HEK293 (cell line): ENCODE measurements around the gene PSMB11.

Source experiments
- GLI4 ChIP-seq: fragments of 450-650 bp; formaldehyde crosslinking; IDR thresholded peaks from 2 replicates; pipeline ENCODE4 v1.5.1; 2016; ENCODE audit warnings: missing biosample characterization, missing genetic modification characterization
- OSR2 ChIP-seq: fragments of 450-650 bp; formaldehyde crosslinking; IDR thresholded peaks from 2 replicates; pipeline ENCODE4 v1.5.1; 2016; ENCODE audit warnings: missing biosample characterization, missing genetic modification characterization
- OVOL3 ChIP-seq: fragments of 450-650 bp; formaldehyde crosslinking; IDR thresholded peaks from 2 replicates; pipeline ENCODE4 v1.5.1; 2016; ENCODE audit warnings: missing biosample characterization, missing genetic modification characterization
- RBAK ChIP-seq: fragments of 450-650 bp; formaldehyde crosslinking; IDR thresholded peaks from 2 replicates; pipeline ENCODE4 v1.5.1; 2016; ENCODE audit warnings: missing biosample characterization, missing genetic modification characterization
- SCRT2 ChIP-seq: fragments of 450-650 bp; formaldehyde crosslinking; IDR thresholded peaks from 2 replicates; pipeline ENCODE4 v1.5.1; 2016; ENCODE audit warnings: missing biosample characterization, missing genetic modification characterization
- TCF7L2 ChIP-seq: IDR thresholded peaks from 2 replicates; pipeline ENCODE4 v1.6.1; 2011; ENCODE audit warnings: low read depth, mild to moderate bottlenecking, inconsistent platforms, low read length, moderate library complexity, borderline replicate concordance
- YY2 ChIP-seq: fragments of 450-650 bp; formaldehyde crosslinking; IDR thresholded peaks from 2 replicates; pipeline ENCODE4 v1.5.1; 2016; ENCODE audit warnings: missing biosample characterization, missing genetic modification characterization
- ZBTB1 ChIP-seq: fragments of 450-650 bp; formaldehyde crosslinking; IDR thresholded peaks from 2 replicates; pipeline ENCODE4 v1.5.1; 2016; ENCODE audit warnings: missing biosample characterization, missing genetic modification characterization
- ZBTB21 ChIP-seq: fragments of 450-650 bp; formaldehyde crosslinking; IDR thresholded peaks from 2 replicates; pipeline ENCODE4 v1.5.1; 2017; ENCODE audit warnings: missing biosample characterization, missing genetic modification characterization
- ZBTB8A ChIP-seq: fragments of 450-650 bp; formaldehyde crosslinking; IDR thresholded peaks from 2 replicates; pipeline ENCODE4 v1.5.1; 2016; ENCODE audit warnings: missing biosample characterization, missing genetic modification characterization
- ZNF140 ChIP-seq: fragments of 450-650 bp; formaldehyde crosslinking; IDR thresholded peaks from 2 replicates; pipeline ENCODE4 v1.5.1; 2016; ENCODE audit warnings: missing biosample characterization, missing genetic modification characterization
- ZNF16 ChIP-seq: fragments of 450-650 bp; formaldehyde crosslinking; IDR thresholded peaks from 2 replicates; pipeline ENCODE4 v1.5.1; 2016; ENCODE audit warnings: low read depth, missing biosample characterization, missing genetic modification characterization
- ZNF169 ChIP-seq: fragments of 450-650 bp; formaldehyde crosslinking; IDR thresholded peaks from 2 replicates; pipeline ENCODE4 v1.5.1; 2016; ENCODE audit warnings: missing biosample characterization, missing genetic modification characterization
- ZNF211 ChIP-seq: fragments of 450-650 bp; formaldehyde crosslinking; IDR thresholded peaks from 2 replicates; pipeline ENCODE4 v1.5.1; 2016; ENCODE audit warnings: low read depth, missing biosample characterization, missing genetic modification characterization
- ZNF24 ChIP-seq: fragments of 450-650 bp; formaldehyde crosslinking; IDR thresholded peaks from 2 replicates; pipeline ENCODE4 v1.5.1; 2016; ENCODE audit warnings: missing biosample characterization, missing genetic modification characterization
- ZNF266 ChIP-seq: fragments of 450-650 bp; formaldehyde crosslinking; IDR thresholded peaks from 2 replicates; pipeline ENCODE4 v1.5.1; 2016; ENCODE audit warnings: missing biosample characterization, missing genetic modification characterization, low read depth
- ZNF404 ChIP-seq: fragments of 450-650 bp; formaldehyde crosslinking; IDR thresholded peaks from 2 replicates; pipeline ENCODE4 v1.5.1; 2017; ENCODE audit warnings: missing biosample characterization, missing genetic modification characterization
- ZNF433 ChIP-seq: fragments of 450-650 bp; formaldehyde crosslinking; IDR thresholded peaks from 2 replicates; pipeline ENCODE4 v1.5.1; 2016; ENCODE audit warnings: missing biosample characterization, missing genetic modification characterization, low read depth
- ZNF48 ChIP-seq: fragments of 450-650 bp; formaldehyde crosslinking; IDR thresholded peaks from 2 replicates; pipeline ENCODE4 v1.5.1; 2016; ENCODE audit warnings: missing biosample characterization, missing genetic modification characterization
- ZNF521 ChIP-seq: fragments of 450-650 bp; formaldehyde crosslinking; IDR thresholded peaks from 2 replicates; pipeline ENCODE4 v1.5.1; 2017; ENCODE audit warnings: missing biosample characterization, mild to moderate bottlenecking, missing genetic modification characterization
- ZNF530 ChIP-seq: fragments of 450-650 bp; formaldehyde crosslinking; IDR thresholded peaks from 2 replicates; pipeline ENCODE4 v1.5.1; 2016; ENCODE audit warnings: low read depth, missing biosample characterization, missing genetic modification characterization
- ZNF585B ChIP-seq: fragments of 450-650 bp; formaldehyde crosslinking; IDR thresholded peaks from 2 replicates; pipeline ENCODE4 v1.5.1; 2016; ENCODE audit warnings: missing biosample characterization, missing genetic modification characterization
- ZNF629 ChIP-seq: fragments of 450-650 bp; formaldehyde crosslinking; IDR thresholded peaks from 2 replicates; pipeline ENCODE4 v1.5.1; 2017; ENCODE audit warnings: missing biosample characterization, missing genetic modification characterization
- ZNF707 ChIP-seq: fragments of 450-650 bp; formaldehyde crosslinking; IDR thresholded peaks from 2 replicates; pipeline ENCODE4 v1.5.1; 2016; ENCODE audit warnings: missing biosample characterization, missing genetic modification characterization
- ZNF792 ChIP-seq: fragments of 450-650 bp; formaldehyde crosslinking; IDR thresholded peaks from 2 replicates; pipeline ENCODE4 v1.5.1; 2016; ENCODE audit warnings: missing biosample characterization, missing genetic modification characterization
- TF ChIP-seq, protein P1 (sequence below): fragments of 450-650 bp; formaldehyde crosslinking; IDR thresholded peaks from 2 replicates; pipeline ENCODE4 v1.5.1; 2017; ENCODE audit warnings: missing biosample characterization, missing genetic modification characterization
- TF ChIP-seq, protein P2 (sequence below): IDR thresholded peaks from 2 replicates; pipeline ENCODE4 v1.6.1; 2011; ENCODE audit warnings: mild to moderate bottlenecking, low read depth, low read length, borderline replicate concordance
- TF ChIP-seq, protein P3 (sequence below): fragments of 450-650 bp; formaldehyde crosslinking; IDR thresholded peaks from 2 replicates; pipeline ENCODE4 v1.5.0; 2017; ENCODE audit warnings: missing biosample characterization, missing genetic modification characterization, borderline replicate concordance
- TF ChIP-seq, protein P4 (sequence below): fragments of 450-650 bp; formaldehyde crosslinking; IDR thresholded peaks from 2 replicates; pipeline ENCODE4 v1.5.1; 2016; ENCODE audit warnings: missing biosample characterization, missing genetic modification characterization
- TF ChIP-seq, protein P5 (sequence below): fragments of 450-650 bp; formaldehyde crosslinking; IDR thresholded peaks from 2 replicates; pipeline ENCODE4 v1.5.1; 2016; ENCODE audit warnings: missing biosample characterization, missing genetic modification characterization

The PSMB11 gene

DNA sequence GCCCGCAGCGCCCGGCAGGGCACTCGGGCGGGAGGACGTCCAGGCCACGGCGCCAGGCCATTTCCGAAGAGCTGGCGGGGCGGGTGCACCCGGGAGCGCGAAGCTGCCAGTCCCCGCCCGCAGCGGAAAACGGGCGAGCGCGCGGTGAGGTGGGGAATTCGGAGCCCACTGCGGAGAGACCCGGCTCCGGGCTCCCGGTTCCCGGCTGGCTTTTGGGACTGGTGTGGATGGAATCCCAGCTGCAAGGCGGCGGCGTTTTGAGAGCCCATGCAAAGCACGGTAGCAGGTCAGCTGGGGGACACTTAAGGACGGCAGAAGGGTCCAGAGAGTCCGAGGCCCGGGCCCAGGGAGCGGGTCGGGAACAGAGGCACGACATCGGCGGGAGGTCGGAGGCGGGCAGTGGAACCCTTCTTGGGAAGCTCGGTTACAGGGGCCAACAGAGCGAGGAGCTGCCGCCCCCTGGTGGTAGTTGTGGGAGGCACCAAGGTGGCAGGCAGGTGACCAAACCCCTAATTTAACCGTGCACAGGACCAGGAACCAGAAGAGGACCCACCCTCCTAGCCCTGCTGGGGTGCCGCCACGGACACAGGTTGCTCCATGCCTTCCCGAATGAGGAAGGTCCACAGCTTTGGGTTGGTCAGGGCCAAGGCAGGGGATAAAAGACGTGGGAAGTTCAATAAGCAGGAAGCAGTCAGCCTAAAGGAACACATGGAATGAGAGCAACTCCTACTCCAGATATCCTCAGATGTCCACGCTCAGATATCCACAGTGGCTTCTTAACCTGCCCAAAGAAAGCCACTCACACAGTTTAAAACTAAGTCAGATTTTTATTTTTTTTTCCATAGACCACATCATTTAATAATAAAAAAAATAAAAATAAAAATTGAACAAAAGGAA, 16.0 kb downstream of the PSMB11 start (continued):
- TF ChIP-seq, protein P1, sequence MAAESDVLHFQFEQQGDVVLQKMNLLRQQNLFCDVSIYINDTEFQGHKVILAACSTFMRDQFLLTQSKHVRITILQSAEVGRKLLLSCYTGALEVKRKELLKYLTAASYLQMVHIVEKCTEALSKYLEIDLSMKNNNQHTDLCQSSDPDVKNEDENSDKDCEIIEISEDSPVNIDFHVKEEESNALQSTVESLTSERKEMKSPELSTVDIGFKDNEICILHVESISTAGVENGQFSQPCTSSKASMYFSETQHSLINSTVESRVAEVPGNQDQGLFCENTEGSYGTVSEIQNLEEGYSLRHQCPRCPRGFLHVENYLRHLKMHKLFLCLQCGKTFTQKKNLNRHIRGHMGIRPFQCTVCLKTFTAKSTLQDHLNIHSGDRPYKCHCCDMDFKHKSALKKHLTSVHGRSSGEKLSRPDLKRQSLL = no peak
- TF ChIP-seq YY2 (tag by site-specific recombination) (no peak), ZNF24 (tag by site-specific recombination) (peak; percentile 71; the same call in 1 of the 2 replicates), ZNF521 (tag by site-specific recombination) (no peak), ZNF404 (tag by site-specific recombination) (no peak), ZNF585B (no peak), ZBTB21 (tag by site-specific recombination) (no peak), ZNF140 (no peak), RBAK (tag by site-specific recombination) (no peak), OVOL3 (tag by site-specific recombination) (no peak), ZNF266 (no peak), ZNF16 (tag by site-specific recombination) (no peak), ZNF211 (tag by site-specific recombination) (no peak), ZNF433 (tag by site-specific recombination) (no peak), ZNF530 (no peak), ZNF629 (tag by site-specific recombination) (peak; percentile 78), OSR2 (peak; percentile 70), ZNF48 (tag by site-specific recombination) (no peak), ZNF169 (tag by site-specific recombination) (no peak), ZBTB8A (tag by site-specific recombination) (peak; percentile 96), ZNF792 (tag by site-specific recombination) (no peak), ZBTB1 (tag by site-specific recombination) (no peak), TCF7L2 (no peak), SCRT2 (tag by site-specific recombination) (no peak), ZNF707 (tag by site-specific recombination) (no peak; the same call in 1 of the 2 replicates), GLI4 (tag by site-specific recombination) (no peak)
- TF ChIP-seq, protein P2, sequence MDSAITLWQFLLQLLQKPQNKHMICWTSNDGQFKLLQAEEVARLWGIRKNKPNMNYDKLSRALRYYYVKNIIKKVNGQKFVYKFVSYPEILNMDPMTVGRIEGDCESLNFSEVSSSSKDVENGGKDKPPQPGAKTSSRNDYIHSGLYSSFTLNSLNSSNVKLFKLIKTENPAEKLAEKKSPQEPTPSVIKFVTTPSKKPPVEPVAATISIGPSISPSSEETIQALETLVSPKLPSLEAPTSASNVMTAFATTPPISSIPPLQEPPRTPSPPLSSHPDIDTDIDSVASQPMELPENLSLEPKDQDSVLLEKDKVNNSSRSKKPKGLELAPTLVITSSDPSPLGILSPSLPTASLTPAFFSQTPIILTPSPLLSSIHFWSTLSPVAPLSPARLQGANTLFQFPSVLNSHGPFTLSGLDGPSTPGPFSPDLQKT = no peak
- TF ChIP-seq, protein P3, sequence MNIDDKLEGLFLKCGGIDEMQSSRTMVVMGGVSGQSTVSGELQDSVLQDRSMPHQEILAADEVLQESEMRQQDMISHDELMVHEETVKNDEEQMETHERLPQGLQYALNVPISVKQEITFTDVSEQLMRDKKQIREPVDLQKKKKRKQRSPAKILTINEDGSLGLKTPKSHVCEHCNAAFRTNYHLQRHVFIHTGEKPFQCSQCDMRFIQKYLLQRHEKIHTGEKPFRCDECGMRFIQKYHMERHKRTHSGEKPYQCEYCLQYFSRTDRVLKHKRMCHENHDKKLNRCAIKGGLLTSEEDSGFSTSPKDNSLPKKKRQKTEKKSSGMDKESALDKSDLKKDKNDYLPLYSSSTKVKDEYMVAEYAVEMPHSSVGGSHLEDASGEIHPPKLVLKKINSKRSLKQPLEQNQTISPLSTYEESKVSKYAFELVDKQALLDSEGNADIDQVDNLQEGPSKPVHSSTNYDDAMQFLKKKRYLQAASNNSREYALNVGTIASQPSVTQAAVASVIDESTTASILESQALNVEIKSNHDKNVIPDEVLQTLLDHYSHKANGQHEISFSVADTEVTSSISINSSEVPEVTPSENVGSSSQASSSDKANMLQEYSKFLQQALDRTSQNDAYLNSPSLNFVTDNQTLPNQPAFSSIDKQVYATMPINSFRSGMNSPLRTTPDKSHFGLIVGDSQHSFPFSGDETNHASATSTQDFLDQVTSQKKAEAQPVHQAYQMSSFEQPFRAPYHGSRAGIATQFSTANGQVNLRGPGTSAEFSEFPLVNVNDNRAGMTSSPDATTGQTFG (tag by site-specific recombination) = no peak
- TF ChIP-seq, protein P4, sequence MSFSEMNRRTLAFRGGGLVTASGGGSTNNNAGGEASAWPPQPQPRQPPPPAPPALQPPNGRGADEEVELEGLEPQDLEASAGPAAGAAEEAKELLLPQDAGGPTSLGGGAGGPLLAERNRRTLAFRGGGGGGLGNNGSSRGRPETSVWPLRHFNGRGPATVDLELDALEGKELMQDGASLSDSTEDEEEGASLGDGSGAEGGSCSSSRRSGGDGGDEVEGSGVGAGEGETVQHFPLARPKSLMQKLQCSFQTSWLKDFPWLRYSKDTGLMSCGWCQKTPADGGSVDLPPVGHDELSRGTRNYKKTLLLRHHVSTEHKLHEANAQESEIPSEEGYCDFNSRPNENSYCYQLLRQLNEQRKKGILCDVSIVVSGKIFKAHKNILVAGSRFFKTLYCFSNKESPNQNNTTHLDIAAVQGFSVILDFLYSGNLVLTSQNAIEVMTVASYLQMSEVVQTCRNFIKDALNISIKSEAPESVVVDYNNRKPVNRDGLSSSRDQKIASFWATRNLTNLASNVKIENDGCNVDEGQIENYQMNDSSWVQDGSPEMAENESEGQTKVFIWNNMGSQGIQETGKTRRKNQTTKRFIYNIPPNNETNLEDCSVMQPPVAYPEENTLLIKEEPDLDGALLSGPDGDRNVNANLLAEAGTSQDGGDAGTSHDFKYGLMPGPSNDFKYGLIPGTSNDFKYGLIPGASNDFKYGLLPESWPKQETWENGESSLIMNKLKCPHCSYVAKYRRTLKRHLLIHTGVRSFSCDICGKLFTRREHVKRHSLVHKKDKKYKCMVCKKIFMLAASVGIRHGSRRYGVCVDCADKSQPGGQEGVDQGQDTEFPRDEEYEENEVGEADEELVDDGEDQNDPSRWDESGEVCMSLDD (tag by site-specific recombination) = peak; percentile 65
- TF ChIP-seq, protein P5, sequence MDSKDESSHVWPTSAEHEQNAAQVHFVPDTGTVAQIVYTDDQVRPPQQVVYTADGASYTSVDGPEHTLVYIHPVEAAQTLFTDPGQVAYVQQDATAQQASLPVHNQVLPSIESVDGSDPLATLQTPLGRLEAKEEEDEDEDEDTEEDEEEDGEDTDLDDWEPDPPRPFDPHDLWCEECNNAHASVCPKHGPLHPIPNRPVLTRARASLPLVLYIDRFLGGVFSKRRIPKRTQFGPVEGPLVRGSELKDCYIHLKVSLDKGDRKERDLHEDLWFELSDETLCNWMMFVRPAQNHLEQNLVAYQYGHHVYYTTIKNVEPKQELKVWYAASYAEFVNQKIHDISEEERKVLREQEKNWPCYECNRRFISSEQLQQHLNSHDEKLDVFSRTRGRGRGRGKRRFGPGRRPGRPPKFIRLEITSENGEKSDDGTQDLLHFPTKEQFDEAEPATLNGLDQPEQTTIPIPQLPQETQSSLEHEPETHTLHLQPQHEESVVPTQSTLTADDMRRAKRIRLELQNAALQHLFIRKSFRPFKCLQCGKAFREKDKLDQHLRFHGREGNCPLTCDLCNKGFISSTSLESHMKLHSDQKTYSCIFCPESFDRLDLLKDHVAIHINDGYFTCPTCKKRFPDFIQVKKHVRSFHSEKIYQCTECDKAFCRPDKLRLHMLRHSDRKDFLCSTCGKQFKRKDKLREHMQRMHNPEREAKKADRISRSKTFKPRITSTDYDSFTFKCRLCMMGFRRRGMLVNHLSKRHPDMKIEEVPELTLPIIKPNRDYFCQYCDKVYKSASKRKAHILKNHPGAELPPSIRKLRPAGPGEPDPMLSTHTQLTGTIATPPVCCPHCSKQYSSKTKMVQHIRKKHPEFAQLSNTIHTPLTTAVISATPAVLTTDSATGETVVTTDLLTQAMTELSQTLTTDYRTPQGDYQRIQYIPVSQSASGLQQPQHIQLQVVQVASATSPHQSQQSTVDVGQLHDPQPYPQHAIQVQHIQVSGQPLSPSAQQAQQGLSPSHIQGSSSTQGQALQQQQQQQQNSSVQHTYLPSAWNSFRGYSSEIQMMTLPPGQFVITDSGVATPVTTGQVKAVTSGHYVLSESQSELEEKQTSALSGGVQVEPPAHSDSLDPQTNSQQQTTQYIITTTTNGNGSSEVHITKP = peak; percentile 82
